HL-60 (cell line): Measurements from ENCODE around the gene KCNT1.

Source experiments
- DNase-seq, 2 experiments: peaks; one replicate each; pipeline ENCODE4 v3.0.0-alpha.2; 2010 to 2020; ENCODE audit warnings: low read depth in 1 of 2, low spot score in 1 of 2
- H3K27ac ChIP-seq: fragments of 250-450 bp; sonication (Bioruptor Pico); replicated peaks from 2 replicates; pipeline ENCODE4 v1.5.1; 2020; ENCODE audit warnings: mild to moderate bottlenecking, moderate library complexity
- H3K27me3 ChIP-seq: fragments of 250-450 bp; sonication (Bioruptor Pico); 2 replicates; pipeline ENCODE4 v1.5.1; 2021; ENCODE audit warnings: mild to moderate bottlenecking, moderate library complexity; ENCODE audit not compliant: insufficient read depth, poor library complexity, severe bottlenecking
- H3K4me3 ChIP-seq: replicated peaks from 2 replicates; pipeline ENCODE4 v1.5.1; 2011; ENCODE audit warnings: mild to moderate bottlenecking, control low read depth, low read length; ENCODE audit not compliant: insufficient read depth
- CTCF ChIP-seq: IDR thresholded peaks from one replicate; pipeline ENCODE4 v1.5.1; 2011; ENCODE audit warnings: low read length, control low read depth, inconsistent platforms; ENCODE audit not compliant: insufficient read depth
- GABPA ChIP-seq: IDR thresholded peaks from 2 replicates; pipeline ENCODE4 v1.6.1; 2012; ENCODE audit warnings: low read depth
- POLR2AphosphoS5 ChIP-seq: IDR thresholded peaks from 2 replicates; pipeline ENCODE4 v1.6.1; 2012; ENCODE audit warnings: low read depth
- REST ChIP-seq: IDR thresholded peaks from 2 replicates; pipeline ENCODE4 v1.6.1; 2012; ENCODE audit warnings: low read depth; ENCODE audit not compliant: insufficient replicate concordance
- SPI1 ChIP-seq: IDR thresholded peaks from 2 replicates; pipeline ENCODE4 v1.6.1; 2012; ENCODE audit warnings: low read depth, mild to moderate bottlenecking, borderline replicate concordance

KCNT1 gene

GRCh38 chr9:135663451-135663770, 38.6 kb upstream of the KCNT1 start:
- Histone ChIP-seq H3K27me3 (peaks cover 2% of the 10 kb centered on the region), H3K27ac (no peak overlapping the region), H3K4me3 (no peak overlapping the region)
- DNase-seq, result no peak
- no peak for TF ChIP-seq SPI1
- TF ChIP-seq POLR2AphosphoS5, result no peak
- no peak for TF ChIP-seq REST
- no peak for TF ChIP-seq GABPA
- TF ChIP-seq CTCF, result no peak

- H3K27me3 ChIP-seq, result peaks cover 2% of the 10 kb centered on the region
- H3K4me3 ChIP-seq, result no peak overlapping the region
- no peak for TF ChIP-seq POLR2AphosphoS5
- no peak for TF ChIP-seq REST
- TF ChIP-seq GABPA, result no peak
- no peak for TF ChIP-seq CTCF
- no peak for TF ChIP-seq SPI1
- H3K27ac ChIP-seq, result no peak overlapping the region
- no peak for DNase-seq
These were observed 38.1 kb upstream of the KCNT1 start for GRCh38 chr9:135663857-135664256.

GRCh38 chr9:135664266-135664665, 37.7 kb upstream of the KCNT1 start:
- TF ChIP-seq CTCF (no peak), GABPA (no peak), SPI1 (no peak), REST (no peak), POLR2AphosphoS5 (no peak)
- H3K27me3 ChIP-seq, result peaks cover 2% of the 10 kb centered on the region
- H3K4me3 ChIP-seq, result no peak overlapping the region
- no peak overlapping the region for H3K27ac ChIP-seq
- no peak for DNase-seq
